ENCODE measurements around the gene AIG1. TPM values are rescaled to one million over a fixed set of nuclear protein-coding genes. Genes with fewer than 3 reads are reported as not detected.

AIG1 gene
- total and polyA plus RNA-seq, 2 of the 13 experiments (the other 11 are each of a cell fraction or from before 2014, with no cell fraction given): 115 to 197 TPM

- TF ChIP-seq ZZZ3 (CRISPR knock-in tag; IDR thresholded peaks at IDR 0.05; ENCODE audit: borderline replicate concordance): peak; percentile 57
- TF ChIP-seq TEF (CRISPR knock-in tag; IDR thresholded peaks at IDR 0.05): no peak; the same call in 1 of the 2 replicates
- TF ChIP-seq PTBP1 (IDR thresholded peaks at IDR 0.05; ENCODE audit: low read depth, low read length, poor library complexity, severe bottlenecking): peak; percentile 87
- peak; percentile 68 for TF ChIP-seq RBM39 (IDR thresholded peaks at IDR 0.05; ENCODE audit: low read depth, low read length, poor library complexity, severe bottlenecking)
- TF ChIP-seq FOSL2 (CRISPR knock-in tag; IDR thresholded peaks at IDR 0.05): peak; percentile 61
- TF ChIP-seq DRAP1 (CRISPR knock-in tag; IDR thresholded peaks at IDR 0.05): peak; percentile 58; the same call in 1 of the 2 replicates
- peak; percentile 94 for TF ChIP-seq SNAPC2 (CRISPR knock-in tag; IDR thresholded peaks at IDR 0.05)
- TF ChIP-seq ZNF563 (CRISPR knock-in tag; IDR thresholded peaks at IDR 0.05): peak; percentile 55
- no peak for TF ChIP-seq SRF (IDR thresholded peaks at IDR 0.05; ENCODE audit: low read depth, low read length)
- TF ChIP-seq KDM5B (CRISPR knock-in tag; IDR thresholded peaks at IDR 0.05; ENCODE audit: borderline replicate concordance): peak; percentile 56
- TF ChIP-seq ZNF749 (CRISPR knock-in tag; IDR thresholded peaks at IDR 0.05; ENCODE audit: borderline replicate concordance): peak; percentile 71; the same call in 1 of the 2 replicates
- peak; percentile 77 for TF ChIP-seq SALL2 (CRISPR knock-in tag; IDR thresholded peaks at IDR 0.05)
- TF ChIP-seq TBL1XR1 (IDR thresholded peaks at IDR 0.05; ENCODE audit: borderline replicate concordance, low read length, partially characterized antibody): peak; percentile 24
- peak; percentile 61; the same call in 1 of the 2 replicates for TF ChIP-seq BCL3 (CRISPR knock-in tag; IDR thresholded peaks at IDR 0.05)
- peak; percentile 98 for TF ChIP-seq CREB1 (IDR thresholded peaks at IDR 0.05)
- peak; percentile 96 for TF ChIP-seq CREB1 (CRISPR knock-in tag; IDR thresholded peaks at IDR 0.05)
- TF ChIP-seq NR1H2 (CRISPR knock-in tag; IDR thresholded peaks at IDR 0.05; ENCODE audit: borderline replicate concordance, low read depth): no peak
- TF ChIP-seq RBM22 (optimal IDR thresholded peaks at IDR 0.05; ENCODE audit: low read length): no peak
- TF ChIP-seq NFAT5 (CRISPR knock-in tag; IDR thresholded peaks at IDR 0.05): peak; percentile 81
- TF ChIP-seq CC2D1A (CRISPR knock-in tag; IDR thresholded peaks at IDR 0.05): peak; percentile 32; the same call in 1 of the 2 replicates
These were observed 309 bp upstream of the AIG1 start (continued) for GRCh38 chr6:143060354-143060805.

All from HepG2 (cell line).